ENCODE data around the gene FMN2.

GRCh38 chr1:240343966-240344365 lies 252.3 kb downstream of the FMN2 start:
- TF ChIP-seq, protein P1, sequence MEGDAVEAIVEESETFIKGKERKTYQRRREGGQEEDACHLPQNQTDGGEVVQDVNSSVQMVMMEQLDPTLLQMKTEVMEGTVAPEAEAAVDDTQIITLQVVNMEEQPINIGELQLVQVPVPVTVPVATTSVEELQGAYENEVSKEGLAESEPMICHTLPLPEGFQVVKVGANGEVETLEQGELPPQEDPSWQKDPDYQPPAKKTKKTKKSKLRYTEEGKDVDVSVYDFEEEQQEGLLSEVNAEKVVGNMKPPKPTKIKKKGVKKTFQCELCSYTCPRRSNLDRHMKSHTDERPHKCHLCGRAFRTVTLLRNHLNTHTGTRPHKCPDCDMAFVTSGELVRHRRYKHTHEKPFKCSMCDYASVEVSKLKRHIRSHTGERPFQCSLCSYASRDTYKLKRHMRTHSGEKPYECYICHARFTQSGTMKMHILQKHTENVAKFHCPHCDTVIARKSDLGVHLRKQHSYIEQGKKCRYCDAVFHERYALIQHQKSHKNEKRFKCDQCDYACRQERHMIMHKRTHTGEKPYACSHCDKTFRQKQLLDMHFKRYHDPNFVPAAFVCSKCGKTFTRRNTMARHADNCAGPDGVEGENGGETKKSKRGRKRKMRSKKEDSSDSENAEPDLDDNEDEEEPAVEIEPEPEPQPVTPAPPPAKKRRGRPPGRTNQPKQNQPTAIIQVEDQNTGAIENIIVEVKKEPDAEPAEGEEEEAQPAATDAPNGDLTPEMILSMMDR (IDR thresholded peaks at IDR 0.05; ENCODE audit: insufficient read depth, low read length, poor library complexity, severe bottlenecking) = no peak
- no peak for TF ChIP-seq EZH2phosphoT487 (conservative IDR thresholded peaks at IDR 0.05; ENCODE audit: low read length)

All from SU-DHL-6 (cell line).